Endothelial cell of umbilical vein (primary cell): ENCODE measurements around the gene MASP1. TPM values are rescaled to one million over a fixed set of nuclear protein-coding genes. Genes with fewer than 3 reads are reported as not detected.

Experiments
- BruUV-seq: library from RNA; stranded (reverse); fragments of 400-500 nt; replicated peaks from 2 replicates; lab custom pipeline; 2021; lab: Mats Ljungman, UMichigan
- CTCF ChIA-PET: fragments of 300-600, 350-600 bp; sonication (Branson Sonifier 250); formaldehyde crosslinking; loops from one replicate; lab custom pipeline; 2021; ENCODE audit warnings: antibody characterized with exemption, inconsistent platforms; lab: Charles Lee
- POLR2A ChIA-PET: fragments of 300-600, 350-600 bp; sonication (Branson Sonifier 250); formaldehyde crosslinking; loops from one replicate; lab custom pipeline; 2021; ENCODE audit warnings: antibody characterized with exemption, inconsistent platforms; lab: Charles Lee
- DNase-seq: peaks from one replicate; pipeline ENCODE4 v3.0.0-alpha.2; 2011; ENCODE audit warnings: low read depth, low spot score
- FAIRE-seq: peaks from 2 replicates; lab custom pipeline; 2011; peaks lifted over from hg19 to GRCh38; lab: Jason Lieb, UNC
- H2AFZ ChIP-seq: 2 replicates; pipeline ENCODE4 v1.6.0; 2012; ENCODE audit warnings: low read depth, low read length, control low read depth, inconsistent platforms
- H3K27ac ChIP-seq: 2 replicates; pipeline ENCODE4 v1.5.1; 2011; ENCODE audit warnings: low read depth, mild to moderate bottlenecking, control low read depth, low read length, moderate library complexity; ENCODE audit not compliant: insufficient read depth
- H3K27me3 ChIP-seq, 2 experiments: 2 replicates each; pipeline versions ENCODE4 v1.6.0 to v1.6.1; 2011; ENCODE audit warnings: low read length in 2 of 2, mixed read lengths in 1 of 2; ENCODE audit not compliant: control insufficient read depth in 2 of 2, insufficient read depth in 2 of 2
- H3K36me3 ChIP-seq, 2 experiments: 2 replicates in 1 of 2; 3 replicates in 1 of 2; pipeline ENCODE4 v1.5.1; 2011; ENCODE audit warnings: low read length in 2 of 2, mild to moderate bottlenecking in 1 of 2, moderate library complexity in 1 of 2; ENCODE audit not compliant: control insufficient read depth in 2 of 2, insufficient read depth in 2 of 2; ENCODE audit errors: extremely low read depth in 1 of 2
- H3K4me1 ChIP-seq: 3 replicates; pipeline ENCODE4 v1.5.1; 2011; ENCODE audit warnings: mild to moderate bottlenecking, low read length; ENCODE audit not compliant: control insufficient read depth, insufficient read depth; ENCODE audit errors: extremely low read depth
- H3K4me2 ChIP-seq: 2 replicates; pipeline ENCODE4 v1.6.1; 2011; ENCODE audit warnings: low read length, control low read depth, mixed read lengths; ENCODE audit not compliant: insufficient read depth
- H3K4me3 ChIP-seq, 3 experiments: fragments of 200-600 bp in 1 of 3; sonication (generic), shearing (Covaris generic) in 1 of 3; replicated peaks in 1 of 3; 2 replicates each; pipeline ENCODE4 v1.5.1; 2011 to 2016; ENCODE audit warnings: control low read depth in 3 of 3, low read length in 3 of 3, mild to moderate bottlenecking in 2 of 3, inconsistent platforms in 1 of 3, low read depth in 1 of 3, moderate library complexity in 1 of 3; ENCODE audit not compliant: insufficient read depth in 1 of 3
- H3K79me2 ChIP-seq: 2 replicates; pipeline ENCODE4 v1.6.0; 2012; ENCODE audit warnings: low read length, inconsistent platforms; ENCODE audit not compliant: control insufficient read depth, insufficient read depth
- H3K9ac ChIP-seq: replicated peaks from 2 replicates; pipeline ENCODE3; 2011; ENCODE audit warnings: low read length, control low read depth; ENCODE audit not compliant: insufficient read depth; ENCODE audit errors: extremely low read depth
- H3K9me1 ChIP-seq: replicated peaks from 3 replicates; pipeline ENCODE4 v1.6.0; 2011; ENCODE audit warnings: mild to moderate bottlenecking, low read length; ENCODE audit not compliant: control insufficient read depth, insufficient read depth; ENCODE audit errors: extremely low read depth
- H3K9me3 ChIP-seq: replicated peaks from 2 replicates; pipeline ENCODE4 v1.5.1; 2012; ENCODE audit warnings: low read length, inconsistent platforms; ENCODE audit not compliant: control insufficient read depth, insufficient read depth
- H4K20me1 ChIP-seq: replicated peaks from 2 replicates; pipeline ENCODE3; 2011; ENCODE audit warnings: mild to moderate bottlenecking, low read length; ENCODE audit not compliant: control insufficient read depth, insufficient read depth; ENCODE audit errors: extremely low read depth
- CTCF ChIP-seq, 2 donors: IDR thresholded peaks; 1 replicate in 1 of 2; 2 replicates in 1 of 2; pipeline ENCODE4 v1.5.1; 2011; ENCODE audit warnings: low read length in 2 of 2, mild to moderate bottlenecking in 2 of 2, moderate library complexity in 2 of 2, control low read depth in 1 of 2, inconsistent platforms in 1 of 2, low read depth in 1 of 2; ENCODE audit not compliant: insufficient read depth in 1 of 2; ENCODE audit errors: extremely low read depth in 1 of 2
- EZH2 ChIP-seq: IDR thresholded peaks from 2 replicates; pipeline ENCODE4 v1.6.1; 2012; ENCODE audit warnings: borderline replicate concordance, low read depth, mild to moderate bottlenecking, moderate library complexity, low read length, inconsistent platforms; ENCODE audit not compliant: severe bottlenecking
- FOS ChIP-seq: IDR thresholded peaks from 2 replicates; pipeline ENCODE4 v1.6.1; 2011; ENCODE audit warnings: mild to moderate bottlenecking, low read length, moderate library complexity, borderline replicate concordance; ENCODE audit not compliant: insufficient read depth
- GATA2 ChIP-seq: IDR thresholded peaks from 2 replicates; pipeline ENCODE4 v1.7.0; 2011; ENCODE audit warnings: low read depth, mild to moderate bottlenecking, moderate library complexity, mixed read lengths, low read length; ENCODE audit not compliant: insufficient read length, insufficient read depth
- JUN ChIP-seq: IDR thresholded peaks from 2 replicates; pipeline ENCODE4 v1.6.1; 2011; ENCODE audit warnings: borderline replicate concordance, low read depth; ENCODE audit not compliant: insufficient read length, insufficient read depth
- MAX ChIP-seq: IDR thresholded peaks from 2 replicates; pipeline ENCODE4 v1.6.1; 2011; ENCODE audit not compliant: insufficient read depth, insufficient read length
- MYC ChIP-seq: IDR thresholded peaks from one replicate; pipeline ENCODE4 v1.6.1; 2011; ENCODE audit warnings: mild to moderate bottlenecking, low read depth, low read length
- POLR2A ChIP-seq: IDR thresholded peaks from 2 replicates; pipeline ENCODE4 v1.6.1; 2012; ENCODE audit warnings: low read depth, mild to moderate bottlenecking, control low read depth, low read length
- POLR2AphosphoS5 ChIP-seq: IDR thresholded peaks from 2 replicates; pipeline ENCODE4 v1.6.1; 2012; ENCODE audit warnings: low read depth, mild to moderate bottlenecking, control low read depth, low read length, moderate library complexity; ENCODE audit not compliant: insufficient read depth
- dilution Hi-C: fragments of 300-500 bp; cut with MboI; formaldehyde crosslinking; loops from one replicate; pipeline ENCODE4 v1.15.0; 2019; ENCODE audit warnings: low sequenced_read_pairs; ENCODE audit not compliant: extremely low pct_ligation_motif_present
- intact Hi-C: fragments of 100-400 bp; cut with micrococcal nuclease; formaldehyde crosslinking; loops from one replicate; pipeline ENCODE4 v1.10.0; 2022
- polyA plus RNA-seq, 4 experiments: library from polyadenylated mRNA; depleted of rRNA in 3 of 4; stranded (reverse) in 3 of 4; unstranded in 1 of 4; fragments of >200 nt; gene quantifications; 2 replicates each; pipeline versions ENCODE4 v1.2.1 to v1.2.3, GENCODE V29; 2011 to 2012; ENCODE audit warnings: missing spikeins in 1 of 4
- total RNA-seq: library from RNA; stranded (reverse); gene quantifications from 2 replicates; pipeline ENCODE4 v1.2.3, GENCODE V29; 2021

The MASP1 gene
- total and polyA plus RNA-seq, 2 donors (not counting 3 experiments of a cell fraction or from before 2014, with no cell fraction given): 0.31 to 0.50 TPM

GRCh38 chr3:187292631-187293515 is 1.3 kb upstream of the MASP1 start:
- no peak for FAIRE-seq
- Histone ChIP-seq H2AFZ (no peak overlapping the region), H3K9ac (no peak overlapping the region)

GRCh38 chr3:187292181-187292580 is 644 bp upstream of the MASP1 start:
- H3K4me2 ChIP-seq: no peak overlapping the region
- intact Hi-C loops (no loop called here), dilution Hi-C loops (no loop called here)
- FAIRE-seq (no peak), DNase-seq (no peak)
- POLR2A ChIA-PET: no interaction called here
- TF ChIP-seq JUN: no peak
- TF ChIP-seq POLR2A: no peak
- TF ChIP-seq POLR2AphosphoS5: no peak
- no peak for TF ChIP-seq GATA2
- TF ChIP-seq CTCF (IDR thresholded peaks at IDR 0.05; ENCODE audit: extremely low read depth in 1 of 2, insufficient read depth in 1 of 2, low read depth in 1 of 2, low read length in 2 of 2): no peak
- no peak for TF ChIP-seq EZH2
- no peak for TF ChIP-seq MYC
- TF ChIP-seq MAX: no peak
- no peak for TF ChIP-seq FOS
- H3K4me1 ChIP-seq: no peaks in the 10 kb centered on the region
- no peak overlapping the region for H3K27ac ChIP-seq
- no peaks in the 10 kb centered on the region for H4K20me1 ChIP-seq
- H3K79me2 ChIP-seq: no peaks in the 10 kb centered on the region
- CTCF ChIA-PET: interaction anchor here (1.3 to 3.2 kb wide), 2 partner anchors 72 to 387 kb away, joined by 3 to 12 read pairs; no protein-coding TSS in a partner anchor
- H3K9ac ChIP-seq: no peak overlapping the region
- H3K27me3 ChIP-seq: peaks cover 3% of the 10 kb centered on the region in 2 experiments
- no TSS peak for BruUV-seq
- no peaks in the 10 kb centered on the region for H3K9me3 ChIP-seq
- no peak overlapping the region for H3K4me3 ChIP-seq
- no peaks in the 10 kb centered on the region for H3K36me3 ChIP-seq
- no peak overlapping the region for H2AFZ ChIP-seq
- no peaks in the 10 kb centered on the region for H3K9me1 ChIP-seq

More at GRCh38 chr3:187292631-187293515, 1.3 kb upstream of the MASP1 start:
- CTCF ChIA-PET: interaction anchor here (1.3 to 3.2 kb wide), 2 partner anchors 72 to 387 kb away, joined by 3 to 12 read pairs; no protein-coding TSS in a partner anchor
- Histone ChIP-seq H3K36me3 (no peaks in the 10 kb centered on the region), H4K20me1 (no peaks in the 10 kb centered on the region), H3K79me2 (no peaks in the 10 kb centered on the region), H3K4me1 (no peaks in the 10 kb centered on the region), H3K4me2 (no peak overlapping the region), H3K9me1 (no peaks in the 10 kb centered on the region), H3K9me3 (no peaks in the 10 kb centered on the region), H3K4me3 (no peak overlapping the region), H3K27me3 (peaks cover 3% of the 10 kb centered on the region in 2 experiments), H3K27ac (no peak overlapping the region)
- intact Hi-C loops (no loop called here), dilution Hi-C loops (no loop called here)
- DNase-seq: no peak
- BruUV-seq: no TSS peak
- POLR2A ChIA-PET: interaction anchor here (0.6 kb wide), 1 partner anchor 8 kb away, joined by 4 read pairs; no protein-coding TSS in a partner anchor
- TF ChIP-seq POLR2AphosphoS5: no peak
- no peak for TF ChIP-seq POLR2A
- no peak for TF ChIP-seq FOS
- no peak for TF ChIP-seq MYC
- no peak for TF ChIP-seq GATA2
- no peak for TF ChIP-seq JUN
